ENCODE results near the gene ATG4C. TPM values are rescaled to one million over a fixed set of nuclear protein-coding genes. Genes with fewer than 3 reads are reported as not detected.
"Not testable (repeated sequence)": the region's sequence is repeated elsewhere in the genome, so short reads cannot be mapped to it uniquely, and the experiment has no call there.

ATG4C gene
- total RNA-seq, 1 experiment from 2014 or later: 15.2 TPM

GRCh38 chr1:62774971-62775595 is 8.8 kb upstream of the ATG4C start:
- peak; percentile 12 for DNase-seq (ENCODE audit: low read depth)

- DNase-seq (ENCODE audit: low read depth): no peak
These were observed 5.7 kb upstream of the ATG4C start for GRCh38 chr1:62778208-62778607.

GRCh38 chr1:62781841-62782543 is 1.9 kb upstream of the ATG4C start:
- peak; percentile 64 for DNase-seq (ENCODE audit: low read depth)

GRCh38 chr1:62782544-62783212 is 1.3 kb upstream of the ATG4C start:
- not testable (repeated sequence) for DNase-seq (ENCODE audit: low read depth)

GRCh38 chr1:62784509-62785365 is 805 bp downstream of the ATG4C start:
- peak; percentile 49 for DNase-seq (ENCODE audit: low read depth)

GRCh38 chr1:62790716-62791115 is 6.8 kb downstream of the ATG4C start:
- DNase-seq (ENCODE audit: low read depth): no peak

- no peak for DNase-seq (ENCODE audit: low read depth)
These were observed 10.1 kb downstream of the ATG4C start for GRCh38 chr1:62794053-62794452.

GRCh38 chr1:62796221-62796620 is 12.3 kb downstream of the ATG4C start:
- DNase-seq (ENCODE audit: low read depth): no peak

- no peak for DNase-seq (ENCODE audit: low read depth)
These were observed 15.8 kb downstream of the ATG4C start for GRCh38 chr1:62799688-62800087.

GRCh38 chr1:62800281-62800680 is 16.3 kb downstream of the ATG4C start:
- no peak for DNase-seq (ENCODE audit: low read depth)

- DNase-seq (ENCODE audit: low read depth): peak; percentile 9
These were observed 16.9 kb downstream of the ATG4C start for GRCh38 chr1:62800825-62801306.

GRCh38 chr1:62809788-62810187 is 25.9 kb downstream of the ATG4C start:
- no peak for DNase-seq (ENCODE audit: low read depth)

GRCh38 chr1:62810420-62811274 is 26.7 kb downstream of the ATG4C start:
- DNase-seq (ENCODE audit: low read depth): peak; percentile 0

- no peak for DNase-seq (ENCODE audit: low read depth)
These were observed 39.6 kb downstream of the ATG4C start for GRCh38 chr1:62823556-62823955.

GRCh38 chr1:62826901-62827300 is 43.0 kb downstream of the ATG4C start:
- DNase-seq (ENCODE audit: low read depth): no peak

GRCh38 chr1:62827786-62828185 is 43.9 kb downstream of the ATG4C start:
- DNase-seq (ENCODE audit: low read depth): not testable (repeated sequence)

GRCh38 chr1:62832276-62832675 is 48.3 kb downstream of the ATG4C start:
- no peak for DNase-seq (ENCODE audit: low read depth)

GRCh38 chr1:62833529-62833928 is 49.6 kb downstream of the ATG4C start:
- DNase-seq (ENCODE audit: low read depth): no peak

- no peak for DNase-seq (ENCODE audit: low read depth)
These were observed 50.5 kb downstream of the ATG4C start for GRCh38 chr1:62834400-62834961.

- no peak for DNase-seq (ENCODE audit: low read depth)
These were observed 53.1 kb downstream of the ATG4C start for GRCh38 chr1:62836856-62837540.

All from LHCN-M2 (cell line).